ENCODE results near the gene TBC1D21.

TBC1D21 gene

DNA sequence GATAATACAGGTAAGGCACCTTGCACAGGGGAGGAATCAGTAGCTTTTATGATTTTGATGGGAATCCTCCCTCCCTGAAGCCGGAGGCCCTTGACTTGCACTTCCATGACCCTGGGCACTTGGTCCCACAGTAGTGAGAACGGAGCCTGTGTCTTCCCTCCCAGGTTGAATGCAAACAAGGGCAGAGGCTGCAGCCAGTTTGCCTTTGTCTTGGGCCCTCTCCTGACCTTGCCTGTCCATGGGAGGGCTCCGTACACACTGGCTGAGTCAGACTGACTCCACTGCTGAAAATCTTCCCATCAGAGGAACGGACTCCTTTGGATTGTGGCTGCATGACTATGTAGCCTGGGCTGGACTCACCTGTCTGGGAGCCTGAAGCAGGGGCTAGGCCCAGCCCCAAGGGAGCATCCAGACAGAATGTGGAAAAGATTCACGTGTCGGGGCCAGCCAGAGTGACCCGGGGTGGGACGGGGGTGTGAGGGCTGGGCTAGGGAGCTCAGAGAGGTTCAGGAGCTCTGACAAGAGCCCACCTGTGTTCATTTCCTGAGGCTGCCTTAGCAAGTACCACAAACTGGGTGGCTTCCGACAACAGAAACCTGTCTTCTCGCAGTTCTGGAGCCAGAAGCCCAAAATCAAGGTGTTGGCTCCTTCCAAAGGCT, 9.5 kb downstream of the TBC1D21 start:
- no peak overlapping the region for H3K27ac ChIP-seq
- TF ChIP-seq, protein P1, sequence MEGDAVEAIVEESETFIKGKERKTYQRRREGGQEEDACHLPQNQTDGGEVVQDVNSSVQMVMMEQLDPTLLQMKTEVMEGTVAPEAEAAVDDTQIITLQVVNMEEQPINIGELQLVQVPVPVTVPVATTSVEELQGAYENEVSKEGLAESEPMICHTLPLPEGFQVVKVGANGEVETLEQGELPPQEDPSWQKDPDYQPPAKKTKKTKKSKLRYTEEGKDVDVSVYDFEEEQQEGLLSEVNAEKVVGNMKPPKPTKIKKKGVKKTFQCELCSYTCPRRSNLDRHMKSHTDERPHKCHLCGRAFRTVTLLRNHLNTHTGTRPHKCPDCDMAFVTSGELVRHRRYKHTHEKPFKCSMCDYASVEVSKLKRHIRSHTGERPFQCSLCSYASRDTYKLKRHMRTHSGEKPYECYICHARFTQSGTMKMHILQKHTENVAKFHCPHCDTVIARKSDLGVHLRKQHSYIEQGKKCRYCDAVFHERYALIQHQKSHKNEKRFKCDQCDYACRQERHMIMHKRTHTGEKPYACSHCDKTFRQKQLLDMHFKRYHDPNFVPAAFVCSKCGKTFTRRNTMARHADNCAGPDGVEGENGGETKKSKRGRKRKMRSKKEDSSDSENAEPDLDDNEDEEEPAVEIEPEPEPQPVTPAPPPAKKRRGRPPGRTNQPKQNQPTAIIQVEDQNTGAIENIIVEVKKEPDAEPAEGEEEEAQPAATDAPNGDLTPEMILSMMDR (conservative IDR thresholded peaks at IDR 0.05): no peak

DNA sequence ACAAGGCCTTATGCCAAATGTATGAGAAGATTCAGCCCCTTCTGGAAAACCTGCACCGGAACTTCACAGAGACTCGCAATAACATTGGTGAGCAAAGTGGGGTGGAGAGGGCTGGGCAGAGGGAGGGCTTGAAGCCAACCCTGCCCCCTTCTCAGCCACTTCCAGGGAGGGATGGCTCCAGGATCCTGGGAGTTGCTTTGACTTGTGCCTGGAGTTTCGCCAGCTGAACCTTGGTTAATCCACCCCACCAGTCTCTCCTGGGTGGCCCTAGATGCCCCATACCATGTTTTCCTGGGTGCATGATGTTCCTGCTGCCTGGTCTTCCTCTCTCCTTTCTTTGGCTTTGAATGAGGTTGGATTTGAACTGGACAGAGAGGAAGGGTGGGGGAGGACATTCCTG, 10.8 kb downstream of the TBC1D21 start:
- no peak overlapping the region for H3K27ac ChIP-seq
- TF ChIP-seq, protein P1 (conservative IDR thresholded peaks at IDR 0.05): no peak

DNA sequence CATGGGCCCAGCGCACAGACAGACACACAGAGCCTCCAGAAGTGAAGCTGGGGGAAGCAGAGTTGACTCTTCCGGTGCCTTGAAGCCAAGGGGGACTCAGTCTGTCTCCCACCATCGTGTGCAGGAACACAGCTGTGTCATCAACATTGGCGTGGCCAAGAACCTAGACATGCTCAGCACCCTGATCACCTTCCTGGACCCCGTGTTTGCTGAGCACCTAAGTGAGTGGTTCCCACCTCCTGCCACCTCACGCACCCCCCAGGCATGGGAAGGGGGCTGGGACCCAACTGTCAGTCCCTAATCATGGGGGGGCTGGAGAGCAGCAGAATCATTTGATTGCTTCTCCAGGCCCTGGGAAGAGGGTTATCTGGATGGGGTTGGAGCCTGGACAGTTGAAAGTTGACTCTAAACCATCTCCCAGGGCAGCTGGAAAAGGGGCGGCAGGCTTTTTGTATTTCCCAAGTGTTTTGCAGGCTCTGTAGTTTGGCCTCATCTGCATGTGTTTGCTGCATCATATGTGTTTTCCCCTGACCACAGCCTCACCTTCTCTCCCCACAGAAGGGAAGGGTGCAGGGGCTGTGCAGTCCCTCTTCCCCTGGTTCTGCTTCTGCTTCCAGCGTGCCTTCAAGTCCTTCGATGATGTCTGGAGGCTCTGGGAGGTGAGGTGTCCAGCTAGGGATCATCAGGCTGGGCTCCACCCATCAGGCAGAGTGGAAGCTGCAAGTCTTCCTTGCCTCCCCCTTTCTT, 12.8 kb downstream of the TBC1D21 start:
- TF ChIP-seq, protein P1 (conservative IDR thresholded peaks at IDR 0.05): no peak
- H3K27ac ChIP-seq: no peak overlapping the region

DNA sequence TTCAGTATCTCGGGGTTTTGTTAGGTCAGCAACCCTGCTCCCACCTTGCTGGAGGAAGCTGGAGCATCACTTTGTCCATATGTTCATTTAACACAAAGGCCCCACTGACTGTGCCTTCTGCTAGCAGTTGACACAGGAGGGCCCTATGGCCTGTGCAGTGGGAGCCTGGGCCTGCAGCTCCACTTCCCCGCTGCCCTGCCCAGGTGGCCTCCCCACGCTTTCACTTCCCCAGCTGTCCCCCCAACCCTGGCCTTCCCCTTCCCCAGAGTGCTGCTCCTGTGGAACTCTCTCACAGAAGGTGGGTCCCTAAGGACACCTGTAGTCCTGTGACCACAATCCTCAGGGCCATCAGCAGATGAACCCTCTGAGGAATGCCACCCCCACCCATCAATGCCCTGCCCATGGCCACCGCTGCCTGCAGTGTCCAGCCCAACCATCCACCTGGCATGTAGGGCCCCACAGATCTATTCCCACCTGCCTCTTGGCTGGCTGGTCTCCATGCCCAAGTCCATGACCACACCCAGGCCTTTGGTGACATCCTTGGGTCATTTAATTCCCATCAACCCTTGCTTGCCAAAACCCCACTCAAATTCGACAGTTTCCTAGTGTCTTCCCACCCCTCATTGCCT, 13.5 kb downstream of the TBC1D21 start:
- H3K27ac ChIP-seq: no peak overlapping the region
- TF ChIP-seq, protein P1 (conservative IDR thresholded peaks at IDR 0.05): no peak

DNA sequence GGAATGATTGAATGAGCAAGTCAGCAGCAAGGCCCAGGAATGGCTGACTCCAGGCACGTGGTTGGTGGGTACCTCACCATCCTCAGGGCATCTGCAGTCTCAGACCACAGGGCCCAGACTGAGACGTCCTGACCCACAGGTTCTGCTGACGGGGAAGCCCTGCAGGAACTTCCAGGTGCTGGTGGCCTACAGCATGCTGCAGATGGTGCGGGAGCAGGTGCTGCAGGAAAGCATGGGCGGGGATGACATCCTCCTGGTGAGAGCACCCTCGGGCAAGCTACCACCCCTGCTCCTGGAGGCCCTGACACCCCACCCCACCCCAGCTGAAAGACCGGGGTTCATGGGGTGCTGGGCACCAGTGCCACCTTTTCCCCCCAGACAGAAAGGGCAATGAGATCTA, 14.1 kb downstream of the TBC1D21 start:
- H3K27ac ChIP-seq: no peak overlapping the region
- TF ChIP-seq, protein P1 (conservative IDR thresholded peaks at IDR 0.05): no peak

DNA sequence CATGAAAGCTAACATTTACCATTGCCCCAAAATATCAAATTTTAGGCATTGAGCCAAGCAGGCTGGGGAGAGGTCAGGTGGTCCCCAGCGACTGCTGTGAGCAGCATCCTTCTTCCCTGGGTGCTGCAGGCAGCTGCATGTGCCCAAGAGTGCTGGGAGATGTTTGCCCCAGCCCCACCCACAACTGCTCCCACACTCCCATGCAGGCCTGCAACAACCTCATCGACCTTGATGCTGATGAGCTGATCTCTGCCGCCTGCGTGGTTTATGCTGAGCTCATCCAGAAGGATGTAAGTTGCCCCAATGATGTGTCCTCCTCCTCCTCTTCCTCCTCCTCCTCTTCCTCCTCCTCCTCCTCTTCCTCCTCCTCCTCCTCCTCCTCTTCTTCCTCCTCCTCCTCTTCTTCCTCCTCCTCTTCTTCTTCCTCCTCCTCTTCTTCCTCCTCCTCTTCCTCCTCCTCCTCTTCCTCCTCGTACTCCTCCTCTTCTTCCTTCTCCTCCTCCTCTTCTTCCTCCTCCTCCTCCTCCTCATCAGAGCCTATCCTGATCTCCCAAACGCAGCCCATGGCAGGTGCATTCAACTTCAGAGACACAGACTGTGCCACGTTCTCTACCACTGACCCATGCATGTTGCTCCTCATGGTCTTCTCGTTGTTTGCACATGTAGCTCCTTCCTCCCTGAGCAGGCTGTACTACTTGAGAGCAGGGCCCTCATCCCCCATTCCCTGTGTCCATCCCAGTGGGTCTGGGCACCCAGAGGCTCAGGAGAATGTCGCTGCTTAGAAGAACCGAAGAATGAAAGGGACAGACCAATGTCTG, 15.1 kb downstream of the TBC1D21 start:
- H3K27ac ChIP-seq: no peak overlapping the region
- TF ChIP-seq, protein P1 (conservative IDR thresholded peaks at IDR 0.05): no peak

All from VCaP (cell line).